HG02840 (cell line): ENCODE results near the gene ALKBH2.

ENCODE experiments used
- ATAC-seq: cut with Tn5 transposase; IDR thresholded peaks from one replicate; pipeline ENCODE4 v1.9.1; 2021; ENCODE audit warnings: mild to moderate bottlenecking, moderate library complexity, moderate number of reproducible peaks; ENCODE audit not compliant: unreplicated experiment, low FRiP score

ALKBH2 gene

DNA sequence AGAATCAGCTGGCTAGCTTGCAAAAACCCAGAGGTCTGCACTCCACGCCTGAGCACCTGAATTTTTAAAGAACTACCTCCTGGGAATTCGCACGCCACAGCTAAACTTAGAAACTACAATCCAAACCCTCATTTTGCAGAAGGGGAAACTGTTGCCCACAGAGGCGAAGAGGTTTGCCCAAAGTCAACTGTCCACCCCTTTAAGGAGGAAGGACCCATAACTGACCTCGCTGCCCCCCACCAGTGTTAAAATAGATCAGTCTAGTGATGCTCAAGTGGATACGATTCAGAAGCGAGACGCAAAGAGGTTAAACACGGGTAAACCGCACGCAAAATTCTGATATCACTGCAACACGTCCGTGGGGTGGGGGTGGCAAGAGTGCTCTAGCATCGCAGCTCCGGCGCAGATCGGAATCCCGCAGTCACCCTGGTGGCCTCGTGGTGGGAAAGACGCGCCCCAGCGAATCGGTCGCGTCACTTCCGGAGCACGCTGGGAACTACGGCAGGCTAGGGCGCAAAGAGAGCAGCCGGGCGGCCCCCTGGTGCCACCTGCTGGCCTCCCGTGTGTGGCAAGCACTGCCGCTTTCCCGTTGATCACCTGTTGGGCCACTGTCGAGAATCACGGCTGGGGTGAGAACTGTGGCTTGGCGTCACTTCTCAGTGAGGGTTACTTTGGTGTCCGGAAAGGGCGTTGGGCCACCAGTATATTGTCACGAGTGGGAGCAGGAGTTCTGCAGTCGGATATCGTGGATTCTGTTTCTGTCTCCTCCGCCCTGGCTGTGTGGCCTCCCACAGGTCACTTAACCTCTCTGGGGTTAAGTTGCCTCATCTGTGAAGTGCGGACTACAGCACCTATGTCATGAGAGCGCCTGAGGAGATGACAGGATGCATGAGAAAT, at the start of gene ALKBH2:
ALKBH2 (minus strand) TSS at position 451 of the 897 bp plus-strand sequence. CDS start 686 bp downstream, outside the sequence.
- peak; percentile 49 for ATAC-seq

DNA sequence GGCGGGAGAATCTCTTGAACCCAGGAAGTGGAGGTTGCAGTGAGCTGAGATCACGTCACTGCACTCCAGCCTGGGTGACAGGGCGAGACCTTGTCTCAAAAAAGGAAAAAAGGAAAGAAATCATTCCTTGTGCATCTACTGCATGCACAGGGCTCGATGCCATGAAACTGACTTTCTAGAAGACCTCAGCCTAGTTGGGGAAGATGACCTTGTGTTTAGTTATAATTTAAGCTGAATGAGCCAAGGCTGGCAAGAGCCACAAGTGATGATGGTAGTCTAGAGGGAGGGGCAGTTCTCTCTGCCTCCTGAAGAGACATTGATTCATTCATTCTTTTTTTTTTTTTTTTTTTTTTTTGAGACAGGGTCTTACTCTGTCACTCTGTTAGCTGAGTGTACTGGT, 47.3 kb upstream of the ALKBH2 start:
- ATAC-seq: no peak

DNA sequence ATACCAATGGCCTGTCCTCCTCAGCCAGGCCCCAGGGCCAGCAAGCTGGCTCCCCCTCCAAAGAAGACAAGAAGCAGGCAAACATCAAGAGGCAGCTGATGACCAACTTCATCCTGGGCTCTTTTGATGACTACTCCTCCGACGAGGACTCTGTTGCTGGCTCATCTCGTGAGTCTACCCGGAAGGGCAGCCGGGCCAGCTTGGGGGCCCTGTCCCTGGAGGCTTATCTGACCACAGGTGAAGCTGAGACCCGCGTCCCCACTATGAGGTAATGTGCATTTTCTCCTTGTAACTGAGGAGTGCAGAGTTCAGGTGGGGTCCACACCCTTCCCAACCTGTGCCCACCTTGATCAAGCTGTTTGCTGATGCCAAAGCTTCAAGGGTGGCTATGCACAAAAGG, 46.5 kb upstream of the ALKBH2 start:
- no peak for ATAC-seq

DNA sequence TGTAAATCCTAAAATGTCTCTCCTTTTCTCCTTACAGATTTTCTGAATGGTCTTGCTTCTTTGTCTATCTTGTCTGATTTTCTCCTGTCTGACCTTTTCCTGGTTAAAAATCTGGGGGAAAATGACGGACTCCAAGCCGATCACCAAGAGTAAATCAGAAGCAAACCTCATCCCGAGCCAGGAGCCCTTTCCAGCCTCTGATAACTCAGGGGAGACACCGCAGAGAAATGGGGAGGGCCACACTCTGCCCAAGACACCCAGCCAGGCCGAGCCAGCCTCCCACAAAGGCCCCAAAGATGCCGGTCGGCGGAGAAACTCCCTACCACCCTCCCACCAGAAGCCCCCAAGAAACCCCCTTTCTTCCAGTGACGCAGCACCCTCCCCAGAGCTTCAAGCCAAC, 46.1 kb upstream of the ALKBH2 start:
- no peak for ATAC-seq

DNA sequence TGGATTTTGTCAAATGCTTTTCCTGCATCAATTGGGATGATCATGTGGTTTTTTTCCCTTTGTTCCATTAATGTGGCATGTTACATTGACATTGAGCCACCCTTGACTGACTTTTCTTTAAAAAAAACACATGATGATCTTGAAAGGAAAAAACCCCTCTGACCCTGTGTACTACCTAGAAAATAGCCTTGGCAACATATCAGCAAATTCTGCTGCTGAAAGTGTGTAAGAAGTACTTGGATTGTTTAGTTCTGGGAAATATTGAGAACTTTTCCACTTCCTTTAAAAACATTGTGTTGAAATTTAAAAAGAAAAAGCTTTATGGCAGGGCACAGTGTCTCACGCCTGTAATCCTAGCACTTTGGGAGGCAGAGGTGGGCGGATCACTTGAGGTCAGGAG, 43.8 kb upstream of the ALKBH2 start:
- ATAC-seq: no peak

DNA sequence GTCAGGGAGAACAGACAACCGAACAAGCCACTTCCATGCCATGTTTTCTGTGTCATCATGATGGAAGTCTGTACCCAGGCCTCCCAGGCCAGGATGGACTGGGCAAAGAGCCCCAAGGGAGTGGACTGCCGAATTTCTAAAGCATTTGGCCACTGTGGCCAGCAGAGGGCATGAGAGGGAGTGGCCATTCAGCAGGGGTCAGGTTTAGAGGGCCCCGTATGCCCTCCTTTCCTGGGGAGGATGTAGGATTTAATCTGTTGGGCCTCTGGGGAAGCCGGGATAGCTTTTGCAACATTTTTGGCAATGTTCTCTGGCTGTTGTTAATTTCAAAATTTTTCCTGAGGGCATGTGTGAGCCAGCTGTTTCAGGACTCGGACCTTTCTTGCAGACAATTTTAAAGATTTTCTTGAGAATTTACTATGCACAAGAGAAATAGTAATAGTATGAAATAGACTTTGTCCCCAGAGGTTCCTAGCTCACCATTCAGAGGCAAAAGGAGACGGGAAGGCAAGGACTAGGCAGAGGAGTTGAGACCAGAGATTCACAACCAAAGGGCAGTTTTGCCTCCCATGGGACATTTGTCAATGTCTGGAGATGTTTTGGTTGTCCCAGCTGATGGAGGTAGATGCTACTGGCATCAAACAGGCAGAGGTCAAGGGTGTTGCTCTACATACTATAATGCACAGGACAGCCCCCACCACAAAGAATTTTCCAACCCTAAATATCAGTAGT, 41.1 kb upstream of the ALKBH2 start:
- ATAC-seq: no peak

DNA sequence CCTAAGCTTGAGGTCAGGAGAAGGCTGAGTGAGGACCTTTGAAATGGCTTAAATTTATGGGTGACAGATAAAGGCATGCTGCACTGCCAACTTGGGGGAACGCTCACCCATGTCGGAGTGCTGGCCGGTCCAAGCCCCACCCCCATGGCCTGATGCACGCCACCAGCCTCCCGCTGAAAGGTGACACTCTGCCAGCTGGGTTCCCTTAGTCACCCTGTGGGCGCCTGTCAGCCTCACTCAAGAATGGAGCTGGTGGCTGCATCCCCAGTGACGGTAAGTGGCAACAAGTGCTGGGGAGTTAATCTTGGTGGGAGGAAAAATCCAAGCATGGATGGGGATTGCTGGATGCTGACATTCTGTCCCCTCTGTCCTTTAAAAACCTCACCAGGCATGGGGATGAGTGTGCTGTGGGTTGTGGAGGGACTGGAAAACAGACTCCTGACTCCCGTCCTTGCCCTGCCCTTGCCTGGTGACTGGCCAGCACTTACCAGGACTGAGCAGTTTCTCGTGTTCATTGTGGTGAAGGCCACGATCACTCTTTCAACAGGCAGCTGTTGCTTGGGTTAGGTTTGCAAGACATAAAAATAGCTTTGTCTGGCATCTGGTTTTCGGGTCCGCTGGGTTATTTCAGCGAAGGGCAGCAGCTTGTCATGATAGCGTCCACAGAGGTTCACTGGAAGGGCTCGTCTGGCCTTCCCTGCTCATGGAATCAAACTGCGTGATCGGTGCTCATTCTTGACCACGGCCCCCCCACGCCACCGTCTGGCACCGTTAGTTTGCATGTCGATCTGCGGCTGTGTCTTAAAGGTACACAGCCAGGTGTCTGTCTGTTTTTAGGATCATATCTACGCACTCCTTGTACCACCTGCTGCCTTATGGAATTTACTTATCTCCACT, 38.1 kb upstream of the ALKBH2 start:
- ATAC-seq: no peak

DNA sequence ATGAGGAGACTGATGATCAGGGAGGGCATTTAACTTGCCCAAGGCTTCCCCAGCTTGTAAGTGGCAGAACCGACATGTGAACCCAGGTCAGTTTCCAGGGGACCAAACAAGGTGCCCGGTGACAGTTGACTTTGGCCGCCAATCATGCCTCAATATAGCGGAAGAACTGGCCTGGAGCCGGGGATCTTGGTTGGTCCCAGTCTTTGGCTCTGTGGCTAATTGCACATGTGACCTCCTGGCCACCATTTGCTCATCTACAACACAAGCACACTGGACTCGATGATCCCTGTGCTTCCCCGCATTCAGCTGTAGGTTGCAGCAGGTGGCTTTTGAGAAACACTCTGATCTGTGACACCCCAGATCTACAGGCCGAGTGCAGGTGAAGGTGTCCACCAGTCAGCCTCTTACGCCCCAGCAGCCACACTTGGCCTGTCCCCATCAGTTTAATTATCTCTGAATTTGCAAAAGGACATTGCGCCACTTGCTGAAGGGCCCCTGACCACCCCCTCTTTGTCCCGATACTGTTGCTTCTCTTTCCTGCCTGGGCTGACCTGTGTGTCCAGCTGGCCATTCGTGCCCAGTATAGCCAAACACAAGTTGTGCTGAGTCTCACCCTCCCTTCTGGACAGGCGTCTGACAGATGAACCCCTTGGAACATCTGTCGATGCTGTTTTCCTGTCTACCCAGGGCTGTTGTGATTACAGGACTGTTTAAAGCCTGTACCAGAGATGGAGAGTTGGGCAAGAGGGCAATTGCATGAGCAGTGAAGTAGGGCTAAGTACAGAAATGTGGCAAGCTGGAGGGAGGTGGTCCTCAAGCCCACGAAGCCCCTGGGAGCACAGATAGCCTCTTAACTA, 37.3 kb upstream of the ALKBH2 start:
- ATAC-seq: no peak

DNA sequence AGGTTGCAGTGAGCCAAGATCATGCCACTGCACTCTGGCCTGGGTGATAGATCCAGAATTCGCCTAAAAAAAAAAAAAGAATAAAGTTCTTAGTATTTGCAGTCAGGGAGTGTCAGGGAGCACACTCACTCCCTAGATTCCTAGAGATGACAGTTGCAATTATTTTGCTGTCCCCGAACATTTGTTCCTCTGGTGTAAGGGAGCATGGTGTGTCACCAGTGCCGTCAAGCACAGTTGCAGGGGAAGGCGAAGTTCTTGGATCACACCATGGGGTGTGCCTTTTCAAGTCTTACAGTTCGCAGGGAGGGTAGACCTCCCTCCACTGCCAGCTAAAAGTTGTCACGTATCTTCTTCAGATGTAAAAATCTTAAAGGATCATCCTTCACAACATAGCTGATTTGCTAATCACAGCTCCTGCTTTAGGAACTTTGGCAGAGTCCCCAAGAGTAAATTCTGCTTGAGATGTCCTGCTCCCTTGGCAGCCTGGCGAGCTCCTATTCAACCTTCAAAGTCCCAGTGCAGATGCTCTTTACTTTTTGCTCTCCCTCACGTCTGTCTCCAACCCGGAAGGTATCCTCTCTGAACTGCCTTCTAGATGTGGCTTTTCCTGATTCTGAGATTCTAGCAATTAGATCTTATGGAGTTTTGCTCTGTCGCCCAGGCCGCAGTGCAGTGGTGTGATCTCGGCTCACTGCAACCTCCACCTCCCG, 34.4 kb upstream of the ALKBH2 start:
- ATAC-seq: no peak

DNA sequence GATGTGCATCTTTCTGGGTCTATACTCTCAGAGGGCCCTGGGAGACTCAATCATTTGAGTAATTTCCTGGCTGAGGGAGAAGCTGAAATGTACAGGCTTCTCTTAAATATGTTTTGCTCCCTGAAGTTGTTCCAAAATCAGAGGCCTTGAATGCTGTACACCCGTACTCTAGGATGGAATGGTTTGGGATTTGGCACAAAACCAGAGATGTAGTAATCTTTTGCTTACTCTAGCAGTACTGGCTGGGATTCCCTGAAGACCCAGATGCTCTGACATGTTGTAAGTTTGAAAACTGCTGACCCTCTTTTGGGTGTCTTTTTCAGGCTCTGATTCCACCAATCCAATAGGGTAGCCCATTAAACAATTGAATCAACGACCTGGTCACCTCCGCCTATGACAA, 33.5 kb upstream of the ALKBH2 start:
- ATAC-seq: no peak

DNA sequence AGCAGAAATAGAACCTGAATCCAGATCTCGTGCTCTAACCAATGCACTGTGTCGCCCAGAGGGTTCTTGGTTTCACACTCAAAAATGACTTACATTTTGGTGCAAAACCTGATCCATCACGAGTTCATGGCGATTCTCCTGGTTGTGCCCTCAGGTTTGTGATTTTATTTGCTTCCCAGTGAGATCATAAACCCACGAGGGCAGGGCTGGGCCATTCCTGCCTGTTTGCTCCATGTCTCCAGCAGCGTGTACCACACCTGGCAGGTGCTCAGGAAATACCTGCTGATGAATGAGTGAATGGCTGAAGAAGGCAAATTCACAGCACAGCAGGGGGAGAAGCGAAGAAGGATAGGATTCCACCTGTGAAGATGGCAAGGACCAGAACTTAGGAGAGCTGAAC, 32.5 kb upstream of the ALKBH2 start:
- ATAC-seq: no peak

DNA sequence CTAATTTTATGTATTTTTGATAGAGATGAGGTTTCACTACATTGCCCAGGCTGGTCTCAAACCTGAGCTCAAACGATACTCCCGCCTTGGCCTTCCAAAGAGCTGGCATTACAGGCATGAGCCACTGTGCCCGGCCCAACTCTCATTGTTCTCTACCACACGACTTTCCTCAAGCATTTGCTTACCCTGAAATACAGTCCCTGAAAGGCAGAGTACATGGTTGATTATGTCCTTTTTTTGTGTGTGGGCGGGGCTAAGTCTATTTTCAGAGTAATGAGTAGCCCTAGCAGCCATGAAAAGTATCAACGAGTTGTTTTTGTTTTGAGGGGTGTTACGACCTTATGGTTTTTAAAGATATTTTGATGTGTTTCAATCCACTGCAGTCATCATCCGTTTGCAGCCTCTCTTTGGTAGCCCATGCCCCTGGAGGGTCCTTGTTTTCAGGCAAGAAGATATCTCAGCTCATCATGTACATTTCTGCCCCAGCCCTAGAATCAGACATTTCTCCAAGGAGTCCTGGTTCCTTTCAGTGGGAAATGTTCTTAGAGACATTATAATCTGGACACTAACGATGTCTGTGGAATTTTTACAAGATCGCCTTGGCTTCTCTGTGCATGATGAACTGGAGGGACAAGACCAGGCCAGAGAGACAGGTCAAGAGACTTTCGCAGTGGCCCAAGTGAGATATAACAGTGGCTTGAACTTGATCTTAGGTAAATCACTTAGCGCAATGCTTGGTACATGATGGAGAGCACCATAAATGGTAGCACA, 31.8 kb upstream of the ALKBH2 start:
- no peak for ATAC-seq

DNA sequence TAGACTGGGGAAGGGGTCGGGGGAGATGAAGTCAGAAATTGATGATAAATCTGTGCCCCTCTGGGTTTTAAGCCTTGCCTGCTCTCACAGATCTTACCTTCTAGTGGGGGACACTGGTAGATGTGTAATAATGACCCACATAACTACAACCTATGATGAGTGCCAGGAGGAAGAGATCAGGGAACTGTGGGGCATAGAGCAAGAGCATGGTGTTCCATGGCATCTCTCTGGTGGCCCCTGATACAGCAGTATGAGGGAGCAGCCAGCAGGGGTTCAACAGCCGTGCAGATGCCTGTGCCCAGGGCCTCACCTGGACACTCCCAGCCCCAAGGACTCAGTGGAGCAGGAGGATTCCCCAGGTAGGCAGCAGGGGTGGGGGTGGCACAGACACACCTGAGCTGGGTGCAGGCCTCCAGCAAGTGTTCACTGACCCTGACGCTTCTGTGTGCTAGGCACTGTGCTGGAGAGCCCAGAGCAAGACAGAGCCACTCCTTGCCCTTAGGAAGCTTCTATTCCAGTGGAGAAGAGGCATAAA, 28.1 kb upstream of the ALKBH2 start:
- ATAC-seq: no peak

DNA sequence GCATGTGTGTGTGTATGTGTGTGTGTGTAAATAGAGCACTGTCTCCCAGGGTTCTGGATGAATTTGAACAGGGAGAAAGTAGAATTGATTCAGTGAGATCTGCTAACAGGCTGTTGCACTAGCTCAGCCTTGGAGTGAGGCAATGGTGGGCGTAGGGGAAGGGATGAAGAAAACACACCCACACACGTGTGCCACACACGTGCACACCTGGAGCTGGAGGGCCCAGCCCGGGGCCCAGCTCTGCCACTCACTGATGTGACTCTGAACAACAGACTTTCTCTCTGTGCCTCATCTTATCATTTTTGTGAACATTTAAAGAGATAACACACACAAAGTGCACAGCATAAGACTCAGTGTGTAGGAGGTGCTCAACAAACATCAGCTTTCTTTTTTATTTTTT, 27.3 kb upstream of the ALKBH2 start:
- no peak for ATAC-seq

DNA sequence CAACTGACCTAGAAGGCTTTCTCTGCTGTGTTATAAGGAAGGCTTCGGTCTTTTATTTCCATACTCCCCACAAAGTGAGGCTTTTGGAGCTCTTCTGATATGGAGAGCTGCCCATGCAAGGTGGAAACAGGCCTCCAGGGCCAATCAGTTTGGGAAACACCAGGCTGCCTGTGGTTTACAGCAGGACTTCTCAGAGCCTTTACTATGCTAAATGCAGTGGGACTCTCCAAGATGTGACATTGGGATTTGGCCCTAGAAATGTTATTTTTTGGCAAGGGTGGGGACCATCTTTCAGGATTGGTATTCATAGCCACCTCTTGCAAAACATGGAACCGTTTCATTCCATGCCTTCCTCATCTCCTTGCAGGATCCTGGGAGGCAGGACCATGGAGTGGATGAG, 26.8 kb upstream of the ALKBH2 start:
- ATAC-seq: no peak

DNA sequence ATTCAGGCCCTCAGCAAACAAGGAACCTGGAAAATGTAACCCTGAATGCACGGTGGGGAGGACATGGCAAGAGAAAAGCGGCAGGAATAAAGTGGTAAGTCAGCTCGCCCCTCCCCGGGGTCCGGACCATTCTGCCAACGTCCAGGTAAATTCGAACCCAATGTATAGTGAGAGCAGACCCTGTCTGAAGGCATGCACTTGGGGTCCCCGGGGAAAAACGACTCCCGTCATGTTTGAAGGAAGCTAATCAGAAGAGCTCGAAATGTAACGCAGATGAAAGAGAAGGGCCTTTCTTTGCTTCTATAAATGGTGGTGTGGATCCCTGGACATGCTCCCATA, 23.3 kb upstream of the ALKBH2 start:
- ATAC-seq: no peak

DNA sequence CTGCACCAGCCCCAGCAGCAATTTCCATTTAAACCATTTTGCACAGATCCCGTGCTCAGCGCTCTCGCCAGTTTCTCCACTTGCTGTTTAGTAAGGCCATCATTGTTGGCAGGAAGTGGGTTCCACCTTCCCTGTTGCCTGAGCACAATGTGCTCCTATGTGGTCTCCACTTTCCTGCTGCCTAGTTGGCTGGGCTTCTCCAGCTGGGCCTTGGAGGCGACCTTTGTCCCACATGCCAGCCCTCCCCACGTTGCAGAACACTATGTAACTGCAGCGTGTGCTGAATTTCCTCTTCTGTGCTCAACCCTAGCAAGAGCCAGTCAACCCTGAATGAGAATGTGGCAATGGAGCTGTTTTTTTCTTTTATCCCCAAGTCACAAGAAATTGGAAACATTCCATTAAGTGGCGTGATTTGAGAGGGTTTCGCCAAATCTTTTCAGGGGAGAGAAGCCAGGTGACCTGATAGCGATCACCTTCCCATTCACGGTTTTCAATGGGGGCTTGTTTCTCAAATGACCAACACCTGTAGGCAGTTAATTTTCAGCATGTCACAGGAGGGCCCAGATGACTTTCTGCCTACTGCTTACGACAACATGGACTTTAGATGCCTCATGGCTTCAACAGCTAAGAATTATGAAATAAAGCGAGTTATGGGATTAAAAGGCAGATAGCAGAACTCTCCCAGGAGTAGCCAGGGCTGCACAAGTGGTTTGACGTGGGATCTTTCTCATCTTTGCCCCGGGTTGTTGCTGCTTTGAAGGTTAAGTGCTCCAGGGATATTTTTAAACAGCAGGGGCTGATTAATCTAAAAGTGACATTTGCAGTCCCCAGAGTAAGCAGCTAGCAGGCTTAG, 22.7 kb upstream of the ALKBH2 start, which contains the start of gene ACACB:
ACACB (plus strand) TSS at position 830 of the 853 bp plus-strand sequence. CDS start 22,819 bp downstream, outside the sequence.
- ATAC-seq: no peak
